Ovary (tissue), 9 donors: ENCODE measurements around the gene C1QTNF8. TPM values are rescaled to one million over a fixed set of nuclear protein-coding genes. Genes with fewer than 3 reads are reported as not detected.

ENCODE experiments used
- DNase-seq, 5 donors: peaks; one replicate each; pipeline ENCODE4 v3.0.0-alpha.2; 2019 to 2020
- H3K27ac ChIP-seq, 2 donors: fragments of 200-600 bp; one replicate each; pipeline versions ENCODE4 v1.5.1 to v1.8.0; 2019 to 2022
- H3K27me3 ChIP-seq: fragments of 200-600 bp; one replicate; pipeline ENCODE4 v1.8.0; 2022
- H3K36me3 ChIP-seq: fragments of 200-600 bp; sonication (generic); one replicate; pipeline ENCODE4 v1.5.1; 2019
- H3K4me1 ChIP-seq: one replicate; pipeline ENCODE4 v1.8.1; 2013; ENCODE audit warnings: mild to moderate bottlenecking, moderate library complexity; ENCODE audit not compliant: insufficient read depth
- H3K4me3 ChIP-seq: fragments of 200-600 bp; sonication (generic); one replicate; pipeline ENCODE4 v1.5.1; 2017
- H3K9me3 ChIP-seq, 2 donors: fragments of 200-600 bp in 1 of 2; sonication (generic) in 1 of 2; one replicate each; pipeline versions ENCODE4 v1.5.1 to v1.8.1; 2013 to 2019; ENCODE audit warnings: mild to moderate bottlenecking in 1 of 2, moderate library complexity in 1 of 2
- EP300 ChIP-seq: sonication (generic); formaldehyde crosslinking; IDR thresholded peaks from one replicate; pipeline ENCODE4 v1.6.1; 2017; ENCODE audit warnings: antibody characterized with exemption
- POLR2A ChIP-seq: fragments of 450-650 bp; IDR thresholded peaks from one replicate; pipeline ENCODE4 v1.6.1; 2017; ENCODE audit warnings: antibody characterized with exemption, mild to moderate bottlenecking, moderate library complexity
- WGBS, 3 donors: extraction: QIAGEN DNeasy Blood & Tissue Kit in 1 of 3; methylation state at CpG; one replicate each; pipeline versions ENCODE4 v1.1.5 to v1.1.7; 2013 to 2017; 5-methylcytosine and 5-hydroxymethylcytosine counted together
- intact Hi-C, 4 donors: fragments of 100-400 bp; cut with DNase I; formaldehyde crosslinking; loops; one replicate each; pipeline versions ENCODE4 v1.11.0 to v1.15.1; 2022 to 2023
- polyA plus RNA-seq, 2 donors: library from polyadenylated mRNA; stranded (reverse); fragments of 200-250 nt in 1 of 2; fragments of 350-450 nt in 1 of 2; fragmentation: Illumina TruSeq in 1 of 2; extraction: RNeasy Lipid Tissue Mini Kit (QIAGEN cat#74804) in 1 of 2; gene quantifications; one replicate each; pipeline ENCODE4 v1.2.3, GENCODE V29; 2013 to 2014
- total RNA-seq, 7 donors: library from RNA; depleted of rRNA in 2 of 7; stranded (reverse); fragments of >200 nt in 2 of 7; fragmentation: NEBNext Ultra II Directional in 3 of 7; extraction: Animal tissue kit (Norgen Biotek cat#: 25700) in 3 of 7; gene quantifications; one replicate each; pipeline versions ENCODE4 v1.1.0 to v1.2.4, GENCODE V29; 2016 to 2023
- TF ChIP-seq, protein P1 (sequence below), 3 donors: fragments of 450-650 bp in 2 of 3; fragments of 200-600 bp in 1 of 3; IDR thresholded peaks; one replicate each; pipeline versions ENCODE4 v1.5.1 to v1.8.0; 2016 to 2022; ENCODE audit warnings: antibody characterized with exemption in 3 of 3, mild to moderate bottlenecking in 1 of 3
- donor health status: DM: no; HTN: no; CAD: no; lungs with moderate emphysema.
- donor health status: DM: no; HTN: no; CAD: no.
- donor health status: Bipolar disorder and iron deficiency.
- donor health status: DM: yes; HTN: yes; CAD: no.
- donor health status: DM: no; HTN: no; CAD: no.
- donor health status: DM: yes; HTN: yes; CAD: no.

Gene C1QTNF8
- total and polyA plus RNA-seq, 9 donors, result 0.80 TPM; not detected in 8

DNA sequence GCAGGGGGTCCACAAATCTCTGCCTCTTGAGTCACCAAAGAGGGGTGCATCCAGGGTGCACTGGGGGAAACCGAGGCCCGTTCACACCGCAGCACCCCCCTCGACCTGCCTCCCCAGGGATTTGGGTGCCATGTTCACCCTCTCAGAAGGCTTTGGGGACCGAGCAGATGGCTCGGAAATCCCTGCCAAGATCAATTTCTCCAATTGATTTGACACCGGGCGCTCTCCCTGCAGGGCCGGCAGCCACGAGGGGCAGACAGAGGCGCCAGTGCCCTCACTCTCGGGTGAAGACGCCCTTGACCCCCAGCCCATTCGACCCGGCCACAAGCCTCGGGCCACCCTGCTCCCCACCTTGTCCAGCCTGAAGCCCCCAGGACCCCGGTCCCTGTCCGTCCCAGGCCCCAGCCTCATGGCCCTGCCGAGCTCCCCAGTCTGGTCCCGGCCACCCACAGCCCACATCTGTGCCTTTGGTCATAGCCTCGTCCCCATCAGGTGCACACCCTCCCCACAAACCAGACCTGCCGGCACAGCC is 14.2 kb downstream of the C1QTNF8 start:
- no peak overlapping the region for H3K27ac ChIP-seq
- no peaks in the 10 kb centered on the region for H3K4me1 ChIP-seq
- DNase-seq, result no peak
- no peak overlapping the region for H3K4me3 ChIP-seq
- H3K36me3 ChIP-seq, result no peaks in the 10 kb centered on the region
- TF ChIP-seq EP300 (no peak), POLR2A (no peak)
- TF ChIP-seq, protein P1, sequence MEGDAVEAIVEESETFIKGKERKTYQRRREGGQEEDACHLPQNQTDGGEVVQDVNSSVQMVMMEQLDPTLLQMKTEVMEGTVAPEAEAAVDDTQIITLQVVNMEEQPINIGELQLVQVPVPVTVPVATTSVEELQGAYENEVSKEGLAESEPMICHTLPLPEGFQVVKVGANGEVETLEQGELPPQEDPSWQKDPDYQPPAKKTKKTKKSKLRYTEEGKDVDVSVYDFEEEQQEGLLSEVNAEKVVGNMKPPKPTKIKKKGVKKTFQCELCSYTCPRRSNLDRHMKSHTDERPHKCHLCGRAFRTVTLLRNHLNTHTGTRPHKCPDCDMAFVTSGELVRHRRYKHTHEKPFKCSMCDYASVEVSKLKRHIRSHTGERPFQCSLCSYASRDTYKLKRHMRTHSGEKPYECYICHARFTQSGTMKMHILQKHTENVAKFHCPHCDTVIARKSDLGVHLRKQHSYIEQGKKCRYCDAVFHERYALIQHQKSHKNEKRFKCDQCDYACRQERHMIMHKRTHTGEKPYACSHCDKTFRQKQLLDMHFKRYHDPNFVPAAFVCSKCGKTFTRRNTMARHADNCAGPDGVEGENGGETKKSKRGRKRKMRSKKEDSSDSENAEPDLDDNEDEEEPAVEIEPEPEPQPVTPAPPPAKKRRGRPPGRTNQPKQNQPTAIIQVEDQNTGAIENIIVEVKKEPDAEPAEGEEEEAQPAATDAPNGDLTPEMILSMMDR (IDR thresholded peaks at IDR 0.05), result no peak
- H3K27me3 ChIP-seq, result no peaks in the 10 kb centered on the region
- peaks cover 5 to 17% of the 10 kb centered on the region in 2 donors for H3K9me3 ChIP-seq
- intact Hi-C loops, result no loop called here
- WGBS, 3 donors, result 65 to 77% (median 77%) methylated on average over 22 of the region's 22 CpGs

- intact Hi-C loops, result no loop called here
These were observed 15.0 kb downstream of the C1QTNF8 start for GRCh38 chr16:1080801-1081733.

GRCh38 chr16:1079786-1080525 is 16.1 kb downstream of the C1QTNF8 start:
- Histone ChIP-seq H3K36me3 (no peaks in the 10 kb centered on the region), H3K27ac (no peak overlapping the region), H3K4me3 (no peak overlapping the region), H3K4me1 (no peaks in the 10 kb centered on the region), H3K9me3 (peaks cover 5 to 15% of the 10 kb centered on the region in 2 donors), H3K27me3 (no peaks in the 10 kb centered on the region)
- DNase-seq, result no peak
- 84 to 88% (median 84%) methylated on average over 45 of the region's 45 CpGs for WGBS, 3 donors
- intact Hi-C loops, result no loop called here
- TF ChIP-seq POLR2A (no peak), EP300 (no peak)
- TF ChIP-seq, protein P1 (IDR thresholded peaks at IDR 0.05), result no peak

More at GRCh38 chr16:1080801-1081733, 15.0 kb downstream of the C1QTNF8 start:
- H3K27ac ChIP-seq, result no peak overlapping the region
- no peaks in the 10 kb centered on the region for H3K36me3 ChIP-seq
- TF ChIP-seq, protein P1 (IDR thresholded peaks at IDR 0.05), result no peak
- TF ChIP-seq EP300 (no peak), POLR2A (no peak)
- H3K4me1 ChIP-seq, result no peaks in the 10 kb centered on the region
- WGBS, 3 donors, result 41 to 47% (median 42%) methylated on average over 41 to 42 of the region's 42 CpGs
- H3K4me3 ChIP-seq, result no peak overlapping the region
- H3K9me3 ChIP-seq, result peaks cover 5 to 17% of the 10 kb centered on the region in 2 donors
- H3K27me3 ChIP-seq, result no peaks in the 10 kb centered on the region
- DNase-seq, result no peak

DNA sequence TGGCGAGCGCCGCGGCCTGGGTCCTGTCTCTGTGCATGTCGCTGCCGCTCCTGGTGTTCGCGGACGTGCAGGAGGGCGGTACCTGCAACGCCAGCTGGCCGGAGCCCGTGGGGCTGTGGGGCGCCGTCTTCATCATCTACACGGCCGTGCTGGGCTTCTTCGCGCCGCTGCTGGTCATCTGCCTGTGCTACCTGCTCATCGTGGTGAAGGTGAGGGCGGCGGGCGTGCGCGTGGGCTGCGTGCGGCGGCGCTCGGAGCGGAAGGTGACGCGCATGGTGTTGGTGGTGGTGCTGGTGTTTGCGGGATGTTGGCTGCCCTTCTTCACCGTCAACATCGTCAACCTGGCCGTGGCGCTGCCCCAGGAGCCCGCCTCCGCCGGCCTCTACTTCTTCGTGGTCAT is 16.7 kb downstream of the C1QTNF8 start:
- no peak for DNase-seq
- H3K27me3 ChIP-seq, result no peaks in the 10 kb centered on the region
- no peaks in the 10 kb centered on the region for H3K36me3 ChIP-seq
- TF ChIP-seq POLR2A (no peak), EP300 (no peak)
- TF ChIP-seq, protein P1 (IDR thresholded peaks at IDR 0.05), result no peak
- H3K9me3 ChIP-seq, result peaks cover 0 to 8% of the 10 kb centered on the region in 2 donors
- no peak overlapping the region for H3K4me3 ChIP-seq
- no peaks in the 10 kb centered on the region for H3K4me1 ChIP-seq
- intact Hi-C loops, result no loop called here
- WGBS, 3 donors, result 94 to 95% (median 95%) methylated on average over 43 of the region's 43 CpGs
- no peak overlapping the region for H3K27ac ChIP-seq
